Bronchial smooth muscle cell (primary cell): ENCODE results near the gene NR2C2AP. TPM values are rescaled to one million over a fixed set of nuclear protein-coding genes. Genes with fewer than 3 reads are reported as not detected.

Source experiments
- total RNA-seq: library from RNA; depleted of rRNA; stranded (reverse); fragments of >200 nt; gene quantifications from 2 replicates; pipeline ENCODE4 v1.2.1, GENCODE V29; 2014

The NR2C2AP gene, protein sequence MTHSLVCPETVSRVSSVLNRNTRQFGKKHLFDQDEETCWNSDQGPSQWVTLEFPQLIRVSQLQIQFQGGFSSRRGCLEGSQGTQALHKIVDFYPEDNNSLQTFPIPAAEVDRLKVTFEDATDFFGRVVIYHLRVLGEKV
- total RNA-seq: 3.0 and 3.3 TPM in 2 replicates

GRCh38 chr19:19203012-19203856, at the start of gene NR2C2AP:
TSS of gene NR2C2AP (minus strand) at chr19:19203414. CDS start at chr19:19203060, 354 bp downstream.

GRCh38 chr19:19211499-19212420, 8.5 kb upstream of the NR2C2AP start, which contains the start of gene NCAN:
TSS of gene NCAN (plus strand) at chr19:19211958. CDS start at chr19:19216954, 4,996 bp downstream.

DNA sequence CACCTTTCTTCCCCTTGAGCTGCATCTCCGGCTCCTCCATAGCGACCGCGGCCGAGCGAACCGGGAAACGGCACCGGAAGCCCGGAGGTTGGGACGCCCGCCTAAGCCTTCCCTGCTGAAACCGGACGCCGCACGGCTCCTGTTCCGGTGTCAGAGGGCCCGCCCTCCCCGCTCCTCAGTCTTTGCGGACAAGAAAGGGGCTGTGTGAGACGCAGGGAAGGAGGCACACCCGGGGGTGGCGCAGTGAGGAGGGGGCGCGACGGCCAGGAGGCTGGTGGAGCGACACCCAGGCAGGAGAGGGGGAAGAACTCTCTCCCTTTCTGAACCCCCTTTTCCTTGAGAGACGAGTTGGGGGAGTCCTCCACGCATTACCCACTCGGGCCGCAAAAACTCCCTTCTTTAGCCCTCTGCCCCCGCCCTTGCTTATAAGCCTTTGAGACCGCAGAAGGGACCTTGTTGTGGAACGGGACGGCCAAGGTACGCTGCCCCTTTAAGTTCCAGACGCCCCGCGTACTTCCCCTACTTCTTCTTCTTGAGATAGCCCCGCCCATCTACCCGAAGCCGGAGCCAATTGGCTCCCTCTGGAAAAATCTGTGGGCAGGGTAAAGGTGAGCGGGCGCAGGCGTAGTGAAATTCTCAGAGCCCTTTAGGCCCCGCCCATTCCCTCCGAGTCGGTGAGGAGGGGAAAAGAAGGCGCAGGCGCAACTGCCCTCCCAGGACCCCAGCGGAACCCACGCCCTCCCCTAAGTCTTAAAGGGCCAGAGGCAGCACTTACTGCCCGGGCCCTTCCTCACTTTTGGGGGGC, 10.9 kb downstream of the NR2C2AP start, which contains the start of the genes BORCS8 and RFXANK:
BORCS8 (minus strand) TSS at position 75 of the 805 bp plus-strand sequence; CDS start at position 40, 35 bp downstream.
RFXANK (plus strand) TSS at position 181 of the 805 bp plus-strand sequence. CDS start 1,689 bp downstream, outside the sequence.

GRCh38 chr19:19170053-19170872, 33.0 kb downstream of the NR2C2AP start, which contains the start of gene MEF2B:
TSS of gene MEF2B (minus strand) at chr19:19170263. CDS start at chr19:19150735, 19,528 bp downstream.

Other genes with a start within 250 kb of the NR2C2AP start
- gene SUGP2, start 169.9 kb downstream of the NR2C2AP start, total RNA-seq: 21.5 and 26.0 TPM in 2 replicates
- 36.1 and 42.0 TPM in 2 replicates for gene ARMC6, start 169.8 kb downstream of the NR2C2AP start, total RNA-seq
- gene SLC25A42, start 139.4 kb downstream of the NR2C2AP start, total RNA-seq: 4.5 and 6.0 TPM in 2 replicates
- 18.8 and 22.2 TPM in 2 replicates for gene TMEM161A, start 64.9 kb downstream of the NR2C2AP start, total RNA-seq
- gene MEF2B, start 33.2 kb downstream of the NR2C2AP start, total RNA-seq: under 0.01 and 0.34 TPM in 2 replicates
- gene BORCS8, start 11.3 kb downstream of the NR2C2AP start, total RNA-seq: 11.5 and 12.1 TPM in 2 replicates
- 67.5 and 70.0 TPM in 2 replicates for gene RFXANK, start 11.2 kb downstream of the NR2C2AP start, total RNA-seq
- under 0.01 TPM in 1 of 2 replicates, not detected in the other for gene NCAN, start 8.5 kb upstream of the NR2C2AP start, total RNA-seq
- gene TM6SF2, start 69.9 kb upstream of the NR2C2AP start, total RNA-seq: 0.95 and 1.1 TPM in 2 replicates
- 27.9 and 29.9 TPM in 2 replicates for gene SUGP1, start 117.1 kb upstream of the NR2C2AP start, total RNA-seq
- 26.3 and 31.6 TPM in 2 replicates for gene MAU2, start 117.4 kb upstream of the NR2C2AP start, total RNA-seq
- gene GATAD2A, start 202.3 kb upstream of the NR2C2AP start, total RNA-seq: 20.2 and 20.8 TPM in 2 replicates